COR-L47 (cell line): ENCODE measurements around the gene CNOT4.
"Not testable (repeated sequence)": the region's sequence is repeated elsewhere in the genome, so short reads cannot be mapped to it uniquely, and the experiment has no call there.

ENCODE experiments used
- DNase-seq: peaks from one replicate; lab custom pipeline; 2025; lab: John Stamatoyannopoulos, UW

CNOT4 gene

DNA sequence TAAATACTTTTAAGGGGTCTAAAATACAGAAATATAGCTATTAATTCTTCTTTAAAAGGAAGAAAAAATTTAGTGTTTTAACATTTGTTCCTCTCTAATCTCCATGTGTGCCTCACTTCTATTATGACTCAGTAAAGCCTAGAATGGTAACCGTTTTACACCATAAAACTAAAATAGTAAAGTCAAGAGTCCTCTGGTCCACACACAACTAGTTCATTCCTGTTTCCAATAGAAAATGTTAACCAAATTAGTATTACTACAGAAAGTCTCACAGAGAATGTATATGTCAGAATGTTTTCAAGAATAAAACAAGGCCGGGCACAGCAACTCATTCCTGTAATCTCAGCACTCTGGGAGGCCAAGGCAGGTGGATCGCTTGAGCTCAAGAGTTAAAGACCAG lies 55.8 kb downstream of the CNOT4 start:
- DNase-seq = no peak

DNA sequence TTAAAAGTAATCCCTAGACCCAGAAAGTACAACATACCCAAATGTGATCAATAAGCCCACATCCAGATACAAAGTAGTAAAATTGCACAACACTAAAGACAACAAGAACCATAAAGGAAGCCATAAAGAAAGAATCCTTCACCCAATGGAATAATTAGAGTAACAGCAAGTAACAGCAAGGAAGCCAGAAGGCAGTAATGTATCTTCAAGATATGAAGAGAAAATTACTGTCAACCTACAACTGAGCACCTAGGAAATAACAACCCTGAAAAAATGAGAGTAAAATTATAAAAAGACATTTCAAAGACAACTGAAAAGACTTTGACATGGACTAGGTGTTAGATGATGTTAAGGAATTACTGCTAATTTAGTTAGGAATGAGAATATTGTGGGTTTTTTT lies 60.5 kb downstream of the CNOT4 start:
- DNase-seq = no peak

DNA sequence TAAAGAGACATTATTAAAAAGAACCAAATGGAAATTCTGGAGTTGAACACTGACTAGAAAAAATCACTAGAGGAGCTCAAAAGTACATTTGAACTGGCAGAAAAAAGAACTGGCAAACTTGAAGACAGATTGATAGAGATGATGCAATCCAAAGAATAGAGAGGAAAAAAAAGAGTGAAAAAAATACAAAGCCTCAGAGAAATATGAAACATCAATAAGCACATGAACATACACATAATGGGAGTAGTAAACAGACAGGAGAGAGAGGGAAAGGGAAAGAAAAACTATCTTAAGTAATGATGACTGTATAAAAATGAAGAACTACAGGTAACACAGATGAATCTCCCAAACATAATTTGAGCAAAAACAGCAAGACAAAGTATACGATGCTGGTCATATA lies 61.1 kb downstream of the CNOT4 start:
- no peak for DNase-seq

DNA sequence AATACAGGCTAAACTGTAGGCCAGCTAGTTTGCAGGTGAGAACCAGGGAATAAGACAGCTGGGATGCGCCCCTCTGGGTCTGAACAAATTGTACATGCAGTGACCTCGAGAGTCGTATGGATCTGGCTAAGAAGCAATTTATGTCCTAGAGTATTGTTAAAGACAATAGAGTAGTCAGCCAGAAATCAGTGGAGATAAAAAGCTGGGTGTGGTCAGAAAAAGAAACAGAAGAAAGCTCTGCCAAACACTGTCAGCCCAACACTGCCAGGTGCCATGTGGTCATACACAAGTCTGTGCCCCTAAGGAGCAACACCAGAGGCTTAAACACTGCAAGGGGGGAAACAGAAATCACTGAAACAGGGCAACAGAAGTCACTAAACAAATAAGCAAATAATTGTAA lies 62.2 kb downstream of the CNOT4 start:
- peak; percentile 93 for DNase-seq

DNA sequence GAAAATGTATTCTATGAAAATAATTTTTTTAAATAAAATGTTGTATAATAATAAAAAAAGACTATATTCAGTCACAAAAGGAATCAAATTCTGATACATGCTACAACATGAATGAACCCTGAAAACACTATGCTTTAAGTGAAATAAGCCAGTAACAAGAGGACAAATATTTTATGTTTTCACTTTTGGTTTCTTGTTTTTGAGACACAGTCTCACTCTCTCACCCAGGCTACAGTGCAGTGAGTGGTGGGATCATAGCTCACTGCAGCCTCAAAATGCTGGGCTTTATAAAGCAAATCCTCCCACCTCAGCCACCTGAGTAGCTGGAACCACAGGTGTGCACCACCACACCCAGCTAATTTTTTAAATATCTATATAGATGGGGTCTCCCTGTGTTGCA lies 64.2 kb downstream of the CNOT4 start:
- DNase-seq = no peak

DNA sequence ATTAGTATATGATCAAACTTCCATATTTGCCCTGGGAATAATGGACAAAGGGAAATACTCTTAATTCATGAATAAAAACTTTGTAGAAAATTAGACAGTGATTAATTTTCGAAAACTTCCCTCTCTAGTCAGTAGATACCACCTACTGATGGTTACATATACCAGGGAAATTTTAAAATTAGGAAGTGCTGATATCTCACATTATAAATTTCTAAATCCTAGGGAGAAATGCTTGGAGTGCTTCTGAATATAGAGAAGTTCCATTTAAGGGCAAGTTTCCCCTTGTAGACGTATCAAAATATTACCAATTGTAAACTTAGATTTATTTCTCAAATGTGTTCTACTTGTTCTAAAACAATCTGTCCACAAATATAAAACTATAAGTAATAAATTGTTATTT lies 64.6 kb downstream of the CNOT4 start:
- not testable (repeated sequence) for DNase-seq

DNA sequence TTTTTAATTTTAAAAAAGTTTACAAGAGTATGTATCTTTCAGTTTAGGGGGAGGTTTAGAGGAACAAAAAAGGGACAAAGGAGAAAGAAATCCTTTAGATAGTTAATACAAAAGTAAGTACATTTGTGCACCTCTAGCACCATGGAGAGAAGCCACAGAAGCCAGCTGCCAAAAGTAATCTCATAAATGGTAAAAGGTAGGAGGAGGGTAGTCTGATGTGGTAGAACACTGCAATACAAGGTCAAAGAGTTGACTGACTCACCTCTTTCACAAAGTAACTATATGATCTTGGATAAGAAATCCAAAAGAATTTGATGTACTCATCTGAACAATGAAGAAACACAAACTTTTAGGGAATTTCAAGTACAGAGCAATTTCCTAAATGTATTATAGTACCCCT lies 68.1 kb downstream of the CNOT4 start:
- no peak for DNase-seq

DNA sequence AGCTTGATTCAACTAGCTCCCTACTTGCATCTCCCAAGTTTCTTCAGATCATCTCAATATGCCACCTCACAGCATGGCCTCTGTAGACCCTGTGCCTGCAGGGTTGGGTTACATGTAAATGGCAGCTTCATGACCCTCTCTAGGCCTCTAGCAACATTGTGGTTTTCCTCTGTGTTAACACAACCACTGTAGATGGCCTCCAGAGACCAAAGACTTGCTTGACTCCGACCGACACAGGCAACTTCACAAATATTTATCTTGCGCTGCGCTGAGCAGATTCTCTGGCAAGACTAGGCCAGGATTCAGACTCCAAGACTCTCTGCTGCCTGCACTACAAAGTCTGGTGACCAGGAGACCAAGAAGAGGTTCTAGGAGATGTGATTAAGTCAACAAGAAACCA lies 75.9 kb downstream of the CNOT4 start:
- no peak for DNase-seq

DNA sequence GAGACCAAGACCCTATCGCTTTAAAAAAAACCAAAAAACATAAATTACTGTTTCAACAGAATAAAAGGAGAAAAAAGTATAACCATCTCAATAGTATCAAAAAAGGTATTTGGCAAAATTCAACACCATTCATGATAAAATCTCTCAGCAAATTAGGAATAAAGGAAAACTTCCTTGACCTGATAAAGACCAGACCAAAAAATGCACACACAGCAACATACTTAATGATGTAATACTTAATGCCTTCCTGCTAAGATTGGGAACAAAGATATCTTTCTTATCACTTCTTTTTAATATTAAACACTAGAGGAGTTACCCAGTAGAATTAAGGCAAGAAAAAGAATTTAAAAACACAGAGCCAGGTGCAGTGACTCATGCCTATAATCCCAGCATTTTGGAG lies 79.3 kb downstream of the CNOT4 start:
- DNase-seq = no peak

DNA sequence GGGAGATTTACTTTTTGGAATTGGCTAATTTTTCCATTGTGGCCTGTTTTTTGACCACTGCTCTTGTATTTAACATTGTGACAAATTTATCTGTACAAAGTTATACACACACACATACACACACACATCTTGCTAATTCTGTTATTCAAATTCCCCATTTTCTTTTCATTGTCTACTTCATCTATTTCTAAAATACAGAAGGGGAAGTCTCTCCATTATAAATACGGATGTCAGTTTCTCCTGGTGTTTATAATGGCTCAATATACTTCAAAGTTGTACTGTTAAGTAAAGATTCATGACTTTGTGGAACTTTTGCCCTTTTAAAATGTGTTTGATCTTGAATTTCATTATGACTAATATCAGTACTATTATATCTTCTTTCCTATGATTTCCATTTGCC lies 81.0 kb downstream of the CNOT4 start:
- DNase-seq = no peak

DNA sequence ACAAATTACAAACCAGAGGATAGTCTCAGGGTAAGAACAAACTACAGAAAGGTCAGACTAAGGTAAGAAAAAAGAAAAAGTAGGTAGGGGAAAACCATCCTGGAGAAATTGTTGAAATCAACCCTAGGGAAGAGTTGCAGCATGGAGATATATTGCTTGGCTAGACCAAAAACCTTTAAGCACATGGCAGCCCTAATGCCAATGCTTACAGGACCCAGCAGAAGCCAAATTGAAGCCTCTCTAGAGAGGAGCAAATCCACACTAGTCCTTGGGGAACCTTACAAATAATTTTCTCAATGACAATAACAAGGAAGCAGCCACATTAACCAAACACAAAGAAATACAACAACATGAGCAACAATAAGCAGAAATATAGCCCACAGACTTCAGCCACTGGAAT lies 81.9 kb downstream of the CNOT4 start:
- DNase-seq = peak; percentile 4

DNA sequence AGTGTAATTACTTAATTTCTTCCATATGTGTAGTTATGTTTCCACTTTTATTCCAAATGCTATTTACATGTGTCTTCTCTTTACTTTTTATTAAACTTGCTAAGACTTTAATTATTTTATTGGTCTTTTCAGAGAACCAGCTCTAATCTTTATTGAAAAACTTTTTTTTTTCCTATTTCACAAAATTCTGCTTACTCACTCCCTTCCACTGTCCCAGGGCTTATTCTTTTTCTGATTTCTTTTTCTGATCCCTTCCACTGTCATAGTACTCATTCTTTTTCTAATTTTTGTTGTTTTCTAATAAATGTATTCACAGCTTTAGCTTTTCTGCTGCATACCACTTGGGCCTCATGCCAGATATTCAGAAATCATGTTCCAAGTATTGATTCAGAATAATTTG lies 82.7 kb downstream of the CNOT4 start:
- no peak for DNase-seq

DNA sequence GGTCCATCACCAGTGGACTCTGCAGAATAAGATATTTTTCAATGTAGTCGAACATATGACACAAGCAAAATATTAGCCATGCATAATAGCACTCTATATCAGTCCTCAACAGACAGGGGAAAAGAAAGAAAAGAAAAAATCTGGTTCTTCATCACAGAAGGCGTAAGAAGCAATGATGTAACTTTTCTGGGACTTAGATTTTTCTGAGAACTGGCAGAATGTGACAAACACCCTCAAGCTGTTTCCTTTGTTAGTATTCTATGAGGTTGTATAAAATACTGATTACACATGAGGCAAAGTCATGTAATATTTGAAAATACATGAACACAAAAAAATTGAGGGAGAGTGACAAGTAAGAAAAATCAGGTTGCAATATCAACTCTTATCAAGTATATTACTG lies 84.9 kb downstream of the CNOT4 start:
- DNase-seq = no peak

DNA sequence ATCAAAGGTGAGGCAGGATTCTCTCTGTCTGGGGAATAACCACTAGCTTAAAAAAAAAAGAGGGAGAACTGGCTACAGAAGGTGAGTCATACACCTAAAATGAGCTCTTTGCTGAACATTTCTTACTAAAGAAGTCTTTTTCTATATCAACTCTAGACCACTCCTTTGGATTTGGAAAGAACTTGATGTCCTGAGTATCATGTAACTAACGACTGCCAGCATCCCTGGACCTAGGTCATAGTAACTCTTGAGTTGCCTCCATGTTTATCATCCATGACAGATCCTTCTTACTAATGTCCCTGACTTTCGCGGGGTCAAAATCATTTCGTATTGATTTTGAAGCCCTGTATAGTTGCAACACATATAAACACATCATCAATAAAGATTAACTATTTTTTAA lies 89.1 kb downstream of the CNOT4 start:
- no peak for DNase-seq

DNA sequence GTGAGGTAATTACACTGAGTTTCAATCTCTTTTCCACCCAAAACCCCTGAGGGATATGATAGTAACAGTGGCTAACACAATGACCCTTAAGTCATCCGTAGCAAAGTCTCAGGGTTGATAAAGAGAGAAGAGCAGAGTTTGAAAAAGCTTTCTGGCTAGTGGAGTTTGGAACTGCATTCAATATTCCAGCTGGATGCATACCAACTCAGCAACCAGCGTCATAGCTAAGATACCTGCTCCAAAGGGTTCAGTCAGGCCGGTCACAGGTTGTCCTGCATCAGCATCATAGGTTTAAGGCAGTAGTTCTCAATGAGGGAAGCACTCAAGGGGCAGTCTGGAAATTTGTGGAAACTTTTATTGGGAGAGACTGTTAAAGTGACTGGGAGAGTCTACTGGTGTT lies 93.5 kb downstream of the CNOT4 start:
- DNase-seq = no peak

DNA sequence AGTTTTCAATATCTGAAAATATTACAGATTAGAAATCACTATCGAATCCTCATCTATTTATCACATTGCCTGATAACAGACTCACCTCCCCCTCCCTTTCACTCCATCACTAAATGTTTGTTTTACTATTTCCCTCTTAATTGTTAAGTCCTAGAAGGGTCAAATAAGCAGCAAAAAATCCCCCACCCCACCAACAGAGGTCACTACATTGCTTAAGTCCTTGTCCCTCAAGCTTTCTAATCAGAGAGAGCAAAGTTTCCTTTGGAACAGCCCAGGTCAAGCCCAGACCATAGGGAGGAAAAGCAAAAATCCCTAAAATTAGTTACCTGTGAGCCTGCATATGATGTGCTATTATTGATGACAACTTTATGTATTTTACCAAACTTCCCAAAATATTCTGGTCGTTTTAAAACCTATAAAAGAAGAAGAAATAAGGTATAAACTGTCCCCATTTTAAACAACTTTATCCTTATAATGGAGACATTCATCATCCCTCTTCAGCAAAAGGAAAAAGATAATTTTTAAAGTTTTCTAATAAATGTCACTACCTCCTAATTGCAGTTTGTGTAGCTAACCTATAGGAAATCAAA lies 95.0 kb downstream of the CNOT4 start:
- DNase-seq = peak; percentile 63

DNA sequence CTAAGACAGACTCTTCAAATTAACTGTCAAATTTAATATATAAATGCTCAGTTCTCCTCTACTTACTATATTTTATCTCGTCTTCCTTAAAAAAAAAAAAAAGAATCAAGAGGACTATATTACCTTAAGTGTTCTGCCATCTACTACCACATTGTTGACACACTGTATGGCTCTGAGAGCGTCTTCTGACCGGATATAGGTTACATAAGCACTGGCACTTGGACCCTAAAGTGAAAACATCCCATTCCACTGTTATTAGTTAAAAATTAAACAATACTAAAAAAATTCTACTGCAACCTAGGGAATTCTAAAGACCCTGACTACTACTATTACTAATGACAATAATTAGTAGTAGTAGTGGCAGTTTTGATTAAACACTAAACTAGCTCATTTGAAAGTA lies 95.7 kb downstream of the CNOT4 start:
- DNase-seq = no peak

DNA sequence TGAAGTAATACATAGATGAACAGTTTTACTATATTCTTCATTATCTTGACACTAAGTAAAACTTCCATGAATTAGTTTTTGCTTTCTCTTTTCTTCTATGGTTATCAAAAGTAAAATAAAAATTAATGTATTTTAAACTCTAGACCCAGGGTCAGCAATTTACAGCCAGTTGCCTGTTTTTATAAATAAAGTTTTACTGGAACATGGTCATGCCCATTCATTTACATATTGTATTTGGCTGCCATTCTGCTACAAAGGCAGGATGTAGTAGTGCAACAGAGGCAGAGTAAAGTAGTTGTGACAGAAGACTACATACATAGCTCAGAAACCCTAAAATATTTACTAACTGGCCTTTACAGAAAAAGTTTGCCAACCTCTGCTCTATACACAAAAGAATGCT lies 98.8 kb downstream of the CNOT4 start:
- DNase-seq = no peak

DNA sequence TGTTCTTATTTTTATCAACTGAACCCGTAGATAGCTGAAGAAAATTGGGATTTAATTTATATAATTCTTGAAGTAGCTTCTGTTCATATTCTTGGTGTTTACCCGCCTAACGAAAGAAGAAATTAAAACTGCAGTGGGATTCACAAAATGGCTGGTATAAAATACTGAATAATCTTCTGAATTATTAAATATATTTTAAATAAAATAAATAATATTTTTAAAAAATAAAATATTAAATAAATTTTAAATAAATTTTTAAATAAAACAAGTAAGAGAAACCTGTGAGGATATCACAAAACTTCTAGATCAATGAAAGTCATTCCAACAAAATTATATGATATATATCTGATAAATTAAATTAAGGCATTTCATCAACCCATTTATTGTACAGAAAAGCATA lies 99.4 kb downstream of the CNOT4 start:
- no peak for DNase-seq

DNA sequence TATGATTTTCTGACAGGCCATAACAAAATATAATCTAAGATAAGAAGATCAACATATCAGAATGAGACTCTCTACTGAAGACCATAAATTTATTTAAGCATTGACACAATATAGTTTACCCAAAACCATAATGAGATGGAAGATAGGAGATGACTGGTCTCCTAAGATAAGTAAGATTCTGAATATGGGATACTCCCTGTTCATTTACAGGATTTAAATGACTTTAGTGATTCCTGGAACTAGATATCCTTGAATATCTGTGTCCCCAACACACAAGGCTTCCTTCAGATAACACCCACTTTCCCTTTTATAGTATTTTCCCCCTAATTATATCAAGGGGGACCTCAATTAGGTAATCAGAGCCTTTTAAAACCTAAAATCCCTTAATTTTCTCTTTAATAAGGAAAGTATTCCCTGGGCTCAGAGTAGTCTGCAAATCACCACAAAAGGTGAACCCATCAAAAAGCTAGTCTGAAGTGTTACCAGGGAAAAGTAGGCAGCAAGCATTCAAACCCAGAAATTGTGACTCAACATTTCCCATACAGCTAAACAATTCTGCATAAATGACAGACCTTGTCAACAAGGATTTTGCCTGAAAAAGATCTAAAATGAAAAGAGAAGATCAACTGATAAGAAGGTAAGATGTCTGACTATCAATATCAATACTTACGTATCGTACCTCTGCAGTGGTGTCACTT lies 99.9 kb downstream of the CNOT4 start:
- DNase-seq = no peak

DNA sequence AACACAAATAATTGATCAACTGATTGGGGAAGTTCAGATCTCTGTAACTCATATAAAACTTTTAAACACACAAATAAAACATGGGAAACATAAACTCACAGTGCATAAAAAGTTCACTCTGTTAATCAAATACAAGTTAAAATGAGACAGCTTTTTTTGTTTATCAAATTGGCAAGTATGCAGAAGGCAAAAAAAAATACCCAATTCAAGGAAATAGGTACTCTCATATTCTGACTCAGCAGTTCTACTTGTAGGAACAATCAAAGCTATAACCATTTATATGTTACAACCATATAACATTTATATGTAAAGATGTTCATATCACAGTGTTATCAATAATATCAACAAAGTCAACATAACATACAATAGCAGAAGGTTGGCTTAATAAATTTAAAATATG lies 102.0 kb downstream of the CNOT4 start:
- no peak for DNase-seq

DNA sequence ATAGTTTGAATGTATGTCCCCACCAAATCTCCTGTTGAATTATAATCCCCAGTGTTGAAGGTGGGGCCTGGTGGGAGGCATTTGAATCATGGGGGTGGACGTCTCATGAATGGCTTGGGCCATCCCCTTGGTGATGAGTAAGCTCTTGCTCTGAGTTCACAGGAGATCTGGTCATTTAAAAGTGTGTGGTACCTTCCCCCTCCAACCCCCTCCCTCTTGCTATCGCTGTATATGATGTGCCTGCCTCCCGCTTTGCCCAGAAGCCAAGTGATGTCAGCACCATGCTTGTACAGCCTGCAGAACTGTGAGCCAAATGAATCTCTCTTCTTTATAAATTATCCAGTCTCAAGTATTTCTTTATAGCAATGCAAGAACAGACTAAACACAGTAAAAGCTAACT lies 103.0 kb downstream of the CNOT4 start:
- no peak for DNase-seq

DNA sequence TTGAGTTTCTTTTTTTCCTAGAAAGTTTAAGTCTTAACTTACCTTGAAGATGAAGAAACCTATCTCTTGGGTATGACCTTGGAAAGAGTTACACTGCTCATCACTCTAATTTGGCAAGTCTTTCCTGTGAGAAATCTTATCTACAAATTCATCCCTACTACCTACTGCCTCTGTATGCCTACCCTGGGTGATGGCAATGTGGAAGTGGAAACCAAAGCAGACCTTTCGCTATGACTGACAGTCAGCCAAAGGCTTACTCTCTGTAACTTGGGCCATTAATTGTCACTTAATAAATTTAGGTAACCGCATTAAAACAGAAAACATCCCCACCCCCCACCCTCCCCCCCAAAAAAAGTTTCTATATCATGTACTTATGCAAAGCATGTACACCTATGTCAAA lies 103.9 kb downstream of the CNOT4 start:
- DNase-seq = no peak

DNA sequence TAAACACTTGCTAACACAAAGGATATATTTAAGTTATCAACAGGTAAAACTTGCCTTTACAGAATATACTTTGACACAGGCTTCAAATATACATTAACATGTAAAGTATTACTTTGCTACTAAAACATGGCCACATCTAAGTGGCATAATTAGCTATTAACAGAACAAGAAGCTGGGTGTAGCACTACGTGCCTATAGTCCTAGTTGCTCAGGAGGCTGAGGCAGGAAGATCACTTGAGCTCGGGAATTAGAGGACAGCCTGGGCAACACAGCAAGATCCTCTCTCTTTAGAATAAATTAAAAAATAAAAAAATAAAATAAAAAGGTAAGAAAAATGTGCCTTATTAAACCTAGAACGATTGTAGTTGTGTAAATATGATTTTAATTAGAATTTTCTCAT lies 106.6 kb downstream of the CNOT4 start:
- no peak for DNase-seq
